Liver (tissue), 9 donors: Measurements from ENCODE around the gene MAN2B2. TPM values are rescaled to one million over a fixed set of nuclear protein-coding genes. Genes with fewer than 3 reads are reported as not detected.
A peak's percentile ranks its signal among the peaks of the same experiment; 100 is the strongest.

Experiments
- DNase-seq: peaks from one replicate; pipeline ENCODE4 v3.0.0-alpha.2; 2017; ENCODE audit warnings: low spot score
- H3K27ac ChIP-seq, 2 donors: one replicate each; pipeline ENCODE4 v1.7.0; 2013; ENCODE audit warnings: inconsistent platforms in 2 of 2, low read length in 2 of 2, control low read depth in 1 of 2, low read depth in 1 of 2, mild to moderate bottlenecking in 1 of 2
- H3K27me3 ChIP-seq, 4 donors: one replicate each; pipeline versions ENCODE4 v1.6.1 to v1.7.0; 2013; ENCODE audit warnings: low read length in 3 of 4, inconsistent platforms in 1 of 4, mild to moderate bottlenecking in 1 of 4, moderate library complexity in 1 of 4; ENCODE audit not compliant: control insufficient read depth in 4 of 4, insufficient read depth in 4 of 4
- H3K36me3 ChIP-seq, 4 donors: one replicate each; pipeline versions ENCODE4 v1.6.1 to v1.7.0; 2013; ENCODE audit warnings: low read length in 3 of 4, mild to moderate bottlenecking in 3 of 4, low read depth in 1 of 4, moderate library complexity in 1 of 4; ENCODE audit not compliant: control insufficient read depth in 4 of 4, insufficient read depth in 3 of 4
- H3K4me1 ChIP-seq, 4 donors: one replicate each; pipeline versions ENCODE4 v1.6.1 to v1.7.0; 2013; ENCODE audit warnings: low read length in 3 of 4, mild to moderate bottlenecking in 3 of 4, moderate library complexity in 1 of 4; ENCODE audit not compliant: control insufficient read depth in 4 of 4, insufficient read depth in 4 of 4
- H3K4me3 ChIP-seq, 3 donors: one replicate each; pipeline versions ENCODE4 v1.6.1 to v1.7.0; 2013; ENCODE audit warnings: low read length in 3 of 3, control low read depth in 1 of 3, low read depth in 1 of 3, mild to moderate bottlenecking in 1 of 3
- H3K9ac ChIP-seq, 2 donors: one replicate each; pipeline ENCODE4 v1.7.0; 2013; ENCODE audit warnings: low read length in 2 of 2, mild to moderate bottlenecking in 2 of 2, moderate library complexity in 2 of 2, control low read depth in 1 of 2, low read depth in 1 of 2
- H3K9me3 ChIP-seq, 4 donors: one replicate each; pipeline versions ENCODE4 v1.6.1 to v1.7.0; 2013; ENCODE audit warnings: low read length in 3 of 4; ENCODE audit not compliant: control insufficient read depth in 4 of 4
- ATF3 ChIP-seq: IDR thresholded peaks from 2 replicates; pipeline ENCODE4 v1.6.1; 2016; ENCODE audit warnings: antibody characterized with exemption
- CTCF ChIP-seq: fragments of 150-350 bp; IDR thresholded peaks from 2 replicates; pipeline ENCODE4 v1.5.1; 2017; ENCODE audit warnings: improper control_type of control experiment, low read depth, low read length; ENCODE audit not compliant: missing input control
- EGR1 ChIP-seq, 2 donors: IDR thresholded peaks; 2 replicates each; pipeline ENCODE4 v1.6.1; 2016 to 2018; ENCODE audit warnings: antibody characterized with exemption in 2 of 2, low read depth in 2 of 2
- FOXA1 ChIP-seq: IDR thresholded peaks from 2 replicates; pipeline ENCODE4 v1.6.1; 2016; ENCODE audit warnings: antibody characterized with exemption
- FOXA2 ChIP-seq: IDR thresholded peaks from 2 replicates; pipeline ENCODE4 v1.6.1; 2016; ENCODE audit warnings: antibody characterized with exemption
- GABPA ChIP-seq, 2 donors: IDR thresholded peaks in 1 of 2; conservative IDR thresholded peaks in 1 of 2; 2 replicates each; pipeline ENCODE4 v1.6.1; 2016; ENCODE audit warnings: antibody characterized with exemption in 2 of 2, mild to moderate bottlenecking in 1 of 2, moderate library complexity in 1 of 2
- HNF4A ChIP-seq, 2 donors: conservative IDR thresholded peaks; 2 replicates each; pipeline ENCODE4 v1.6.1; 2016; ENCODE audit warnings: antibody characterized with exemption in 2 of 2, mild to moderate bottlenecking in 2 of 2
- HNF4G ChIP-seq: IDR thresholded peaks from 2 replicates; pipeline ENCODE4 v1.6.1; 2016; ENCODE audit warnings: antibody characterized with exemption
- JUND ChIP-seq, 2 donors: IDR thresholded peaks; 2 replicates each; pipeline ENCODE4 v1.6.1; 2016; ENCODE audit warnings: antibody characterized with exemption in 2 of 2
- MAX ChIP-seq: IDR thresholded peaks from 2 replicates; pipeline ENCODE4 v1.6.1; 2016; ENCODE audit warnings: antibody characterized with exemption
- NR2F2 ChIP-seq: IDR thresholded peaks from 2 replicates; pipeline ENCODE4 v1.6.1; 2016; ENCODE audit warnings: antibody characterized with exemption
- RAD21 ChIP-seq, 2 donors: IDR thresholded peaks; 2 replicates each; pipeline ENCODE4 v1.6.1; 2016; ENCODE audit warnings: antibody characterized with exemption in 2 of 2, mild to moderate bottlenecking in 2 of 2
- REST ChIP-seq: IDR thresholded peaks from 2 replicates; pipeline ENCODE4 v1.6.1; 2016; ENCODE audit warnings: antibody characterized with exemption, mild to moderate bottlenecking
- RXRA ChIP-seq, 2 donors: IDR thresholded peaks; 2 replicates each; pipeline ENCODE4 v1.6.1; 2017 to 2018; ENCODE audit warnings: antibody characterized with exemption in 2 of 2, mild to moderate bottlenecking in 1 of 2
- SP1 ChIP-seq: IDR thresholded peaks from 2 replicates; pipeline ENCODE4 v1.6.1; 2018; ENCODE audit warnings: antibody characterized with exemption, mild to moderate bottlenecking
- TAF1 ChIP-seq: conservative IDR thresholded peaks from 2 replicates; pipeline ENCODE4 v1.6.1; 2016; ENCODE audit warnings: antibody characterized with exemption, mild to moderate bottlenecking
- YY1 ChIP-seq: IDR thresholded peaks from 2 replicates; pipeline ENCODE4 v1.6.1; 2016; ENCODE audit warnings: antibody characterized with exemption, mild to moderate bottlenecking
- ZBTB33 ChIP-seq: IDR thresholded peaks from 2 replicates; pipeline ENCODE4 v1.6.1; 2016; ENCODE audit warnings: antibody characterized with exemption
- WGBS: extraction: QIAGEN DNeasy Blood & Tissue Kit; methylation state at CpG from one replicate; pipeline ENCODE4 v1.1.7; 2013; 5-methylcytosine and 5-hydroxymethylcytosine counted together
- polyA plus RNA-seq, 2 donors: library from polyadenylated mRNA; stranded (reverse) in 1 of 2; unstranded in 1 of 2; fragments of 200-250 nt in 1 of 2; fragments of >200 nt in 1 of 2; fragmentation: Nextera tagmentation in 1 of 2; extraction: Ambion mirVana in 1 of 2; gene quantifications; one replicate each; pipeline versions ENCODE4 v1.2.1 to v1.2.3, GENCODE V29; 2013 to 2015
- total RNA-seq, 2 donors: library from RNA; depleted of rRNA; stranded (reverse); fragments of >200 nt; gene quantifications; one replicate each; pipeline ENCODE4 v1.2.3, GENCODE V29; 2014
- donor health status: healthy.
- donor health status: healthy.
- donor health status: healthy.
- donor health status: healthy.
- donor health status: healthy.

MAN2B2 gene
- total and polyA plus RNA-seq, 4 donors = 14.7 to 29.7 (median 22.5) TPM

- H3K27ac ChIP-seq = peak overlapping the region; percentile 37 to 74
- H3K9ac ChIP-seq = no peak overlapping the region
Observed at GRCh38 chr4:6576512-6576911, 1.5 kb downstream of the MAN2B2 start.

GRCh38 chr4:6576932-6577331 lies 1.9 kb downstream of the MAN2B2 start:
- Histone ChIP-seq H3K4me1 (peaks cover 18 to 35% (median 26%) of the 10 kb centered on the region in 4 donors), H3K27ac (peak overlapping the region; percentile 37 to 74), H3K9me3 (no peaks in the 10 kb centered on the region), H3K9ac (no peak overlapping the region), H3K27me3 (no peaks in the 10 kb centered on the region), H3K36me3 (peaks cover 14 to 19% (median 16%) of the 10 kb centered on the region in 4 donors), H3K4me3 (no peak overlapping the region)
- 81% methylated on average over 9 of the region's 9 CpGs for WGBS
- DNase-seq = no peak
- TF ChIP-seq FOXA1 (no peak), MAX (no peak), FOXA2 (no peak), NR2F2 (no peak), EGR1 (IDR thresholded peaks at IDR 0.05; ENCODE audit: low read depth in 2 of 2) (no peak), HNF4A (conservative IDR thresholded peaks at IDR 0.05) (no peak), YY1 (no peak)

More at GRCh38 chr4:6576512-6576911, 1.5 kb downstream of the MAN2B2 start:
- Histone ChIP-seq H3K36me3 (peaks cover 12 to 19% (median 16%) of the 10 kb centered on the region in 4 donors), H3K27me3 (no peaks in the 10 kb centered on the region), H3K4me3 (no peak overlapping the region), H3K9me3 (peaks cover 0 to 3% (median under 1%) of the 10 kb centered on the region in 4 donors), H3K4me1 (peaks cover 18 to 35% (median 26%) of the 10 kb centered on the region in 4 donors)
- WGBS = 36% methylated on average over 16 of the region's 16 CpGs
- no peak for DNase-seq
- TF ChIP-seq SP1 (peak; percentile 76), HNF4A (conservative IDR thresholded peaks at IDR 0.05) (peak; percentile 58 to 71), EGR1 (IDR thresholded peaks at IDR 0.05; ENCODE audit: low read depth in 2 of 2) (peak in 1 of 2 donors; percentile 53), YY1 (no peak), JUND (IDR thresholded peaks at IDR 0.05) (peak in 1 of 2 donors; percentile 50), RXRA (IDR thresholded peaks at IDR 0.05) (peak; percentile 79 to 86)

- Histone ChIP-seq H3K4me3 (no peak overlapping the region), H3K4me1 (peaks cover 18 to 35% (median 26%) of the 10 kb centered on the region in 4 donors), H3K27me3 (no peaks in the 10 kb centered on the region), H3K27ac (no peak overlapping the region), H3K36me3 (peaks cover 14 to 19% (median 16%) of the 10 kb centered on the region in 4 donors), H3K9me3 (no peaks in the 10 kb centered on the region), H3K9ac (no peak overlapping the region)
- 95% methylated on average over 10 of the region's 10 CpGs for WGBS
- no peak for DNase-seq
- TF ChIP-seq GABPA (IDR thresholded peaks at IDR 0.05 in 1 of 2, conservative IDR thresholded peaks at IDR 0.05 in 1 of 2) (no peak), RAD21 (IDR thresholded peaks at IDR 0.05) (no peak), ZBTB33 (no peak), JUND (IDR thresholded peaks at IDR 0.05) (no peak), YY1 (no peak), TAF1 (no peak), ATF3 (no peak), HNF4A (conservative IDR thresholded peaks at IDR 0.05) (no peak), SP1 (no peak), CTCF (no peak), FOXA1 (no peak), HNF4G (no peak), FOXA2 (no peak), REST (no peak), NR2F2 (no peak), EGR1 (IDR thresholded peaks at IDR 0.05; ENCODE audit: low read depth in 2 of 2) (no peak), RXRA (IDR thresholded peaks at IDR 0.05) (no peak), MAX (no peak)
Observed at GRCh38 chr4:6577409-6577808, 2.4 kb downstream of the MAN2B2 start.
